NCI-H2107 treated with DMSO at 0.1 percent for 48 hours (cell line): ENCODE measurements around the gene SUMO3.
"Not testable (repeated sequence)": the region's sequence is repeated elsewhere in the genome, so short reads cannot be mapped to it uniquely, and the experiment has no call there.

Experiments
- DNase-seq: peaks from one replicate; lab custom pipeline; 2025; ENCODE audit not compliant: unreplicated experiment; lab: John Stamatoyannopoulos, UW

Gene SUMO3

GRCh38 chr21:44847261-44848056 is 29.6 kb upstream of the SUMO3 start:
- no peak for DNase-seq

GRCh38 chr21:44846485-44847260 is 28.8 kb upstream of the SUMO3 start:
- DNase-seq = no peak

GRCh38 chr21:44846224-44846484 is 28.3 kb upstream of the SUMO3 start:
- no peak for DNase-seq

- no peak for DNase-seq
Observed at GRCh38 chr21:44845418-44846223, 27.8 kb upstream of the SUMO3 start.

GRCh38 chr21:44844256-44844655 is 26.4 kb upstream of the SUMO3 start:
- DNase-seq = no peak

GRCh38 chr21:44842721-44843445 is 25.0 kb upstream of the SUMO3 start:
- DNase-seq = no peak

- DNase-seq = no peak
Observed at GRCh38 chr21:44842087-44842486, 24.2 kb upstream of the SUMO3 start.

GRCh38 chr21:44840771-44841170 is 22.9 kb upstream of the SUMO3 start:
- no peak for DNase-seq

GRCh38 chr21:44838951-44839350 is 21.1 kb upstream of the SUMO3 start:
- no peak for DNase-seq

- no peak for DNase-seq
Observed at GRCh38 chr21:44838039-44838895, 20.4 kb upstream of the SUMO3 start.

GRCh38 chr21:44837537-44837936 is 19.7 kb upstream of the SUMO3 start:
- DNase-seq = no peak

GRCh38 chr21:44836666-44837471 is 19.0 kb upstream of the SUMO3 start:
- DNase-seq = no peak

- DNase-seq = no peak
Observed at GRCh38 chr21:44836349-44836665, 18.4 kb upstream of the SUMO3 start.

GRCh38 chr21:44835647-44835973 is 17.7 kb upstream of the SUMO3 start:
- no peak for DNase-seq

GRCh38 chr21:44834951-44835646 is 17.2 kb upstream of the SUMO3 start:
- no peak for DNase-seq

- DNase-seq = no peak
Observed at GRCh38 chr21:44834231-44834950, 16.5 kb upstream of the SUMO3 start.

GRCh38 chr21:44833663-44834062 is 15.8 kb upstream of the SUMO3 start:
- DNase-seq = no peak

GRCh38 chr21:44832516-44833255 is 14.8 kb upstream of the SUMO3 start:
- not testable (repeated sequence) for DNase-seq
